CD8-positive, alpha-beta memory T cell (primary cell): ENCODE results near the gene RNF227. TPM values are rescaled to one million over a fixed set of nuclear protein-coding genes. Genes with fewer than 3 reads are reported as not detected.

ENCODE experiments used
- CTCF ChIA-PET: fragments of 350-600 bp; sonication (Branson Sonifier 250); formaldehyde crosslinking; loops from one replicate; lab custom pipeline; 2021; ENCODE audit warnings: antibody characterized with exemption; lab: Charles Lee
- POLR2A ChIA-PET: fragments of 350-600 bp; sonication (Branson Sonifier 250); formaldehyde crosslinking; loops from one replicate; lab custom pipeline; 2021; ENCODE audit warnings: antibody characterized with exemption; lab: Charles Lee
- DNase-seq, 5 donors: peaks; one replicate each; pipeline versions ENCODE4 v3.0.0 to v3.0.0-alpha.2; 2020 to 2022; ENCODE audit warnings: mixed read lengths in 1 of 5
- H3K27ac ChIP-seq: one replicate; pipeline ENCODE4 v1.7.0; 2013; ENCODE audit warnings: low read depth, mild to moderate bottlenecking, low read length, moderate library complexity
- H3K27me3 ChIP-seq: 2 replicates; pipeline ENCODE4 v1.7.0; 2013; ENCODE audit warnings: low read length, mild to moderate bottlenecking; ENCODE audit not compliant: insufficient read depth, poor library complexity, severe bottlenecking
- H3K36me3 ChIP-seq: 2 replicates; pipeline ENCODE4 v1.7.0; 2013; ENCODE audit warnings: mild to moderate bottlenecking, low read length, moderate library complexity; ENCODE audit not compliant: insufficient read depth
- H3K4me1 ChIP-seq: 2 replicates; pipeline ENCODE4 v1.7.0; 2013; ENCODE audit warnings: mild to moderate bottlenecking, low read length, moderate library complexity; ENCODE audit not compliant: insufficient read depth
- H3K4me3 ChIP-seq: 2 replicates; pipeline ENCODE4 v1.7.0; 2013; ENCODE audit warnings: mild to moderate bottlenecking, low read length
- H3K9me3 ChIP-seq: 2 replicates; pipeline ENCODE4 v1.7.0; 2013; ENCODE audit warnings: mild to moderate bottlenecking, low read length
- H3K27ac Mint-ChIP-seq, 8 donors: one replicate each; pipeline ENCODE4 v1.8.0; 2020 to 2021; ENCODE audit warnings: mixed read lengths in 8 of 8, mild to moderate bottlenecking in 6 of 8, inconsistent platforms in 3 of 8, moderate library complexity in 3 of 8
- H3K27me3 Mint-ChIP-seq, 2 donors: one replicate each; pipeline ENCODE4 v1.8.0; 2020 to 2021; ENCODE audit warnings: mixed read lengths in 2 of 2, mild to moderate bottlenecking in 1 of 2, moderate library complexity in 1 of 2
- H3K36me3 Mint-ChIP-seq, 3 donors: one replicate each; pipeline ENCODE4 v1.8.0; 2020 to 2021; ENCODE audit warnings: mixed read lengths in 3 of 3, inconsistent platforms in 1 of 3, mild to moderate bottlenecking in 1 of 3
- H3K4me1 Mint-ChIP-seq, 3 donors: one replicate each; pipeline ENCODE4 v1.8.0; 2020 to 2021; ENCODE audit warnings: mixed read lengths in 3 of 3, inconsistent platforms in 1 of 3, mild to moderate bottlenecking in 1 of 3
- H3K4me3 Mint-ChIP-seq, 7 donors: one replicate each; pipeline ENCODE4 v1.8.0; 2020 to 2021; ENCODE audit warnings: mixed read lengths in 7 of 7, mild to moderate bottlenecking in 6 of 7, moderate library complexity in 4 of 7, inconsistent platforms in 2 of 7
- H3K9me3 Mint-ChIP-seq, 5 donors: one replicate each; pipeline ENCODE4 v1.8.0; 2020 to 2022; ENCODE audit warnings: mixed read lengths in 5 of 5, mild to moderate bottlenecking in 3 of 5, moderate library complexity in 2 of 5, inconsistent platforms in 1 of 5
- polyA plus RNA-seq: library from polyadenylated mRNA; unstranded; fragments of 300-500 nt; fragmentation: Illumina TruSeq; gene quantifications from one replicate; pipeline ENCODE4 v1.2.3, GENCODE V29; 2021
- total RNA-seq, 2 experiments: library from RNA; stranded (reverse); gene quantifications; one replicate each; pipeline ENCODE4 v1.2.3, GENCODE V29; 2021

The RNF227 gene
- total and polyA plus RNA-seq, 3 experiments from 2014 or later = 3.3 to 4.8 (median 4.4) TPM

- Mint-ChIP-seq H3K4me1 (peaks cover 42 to 48% (median 46%) of the 10 kb centered on the region in 3 donors), H3K9me3 (no peaks in the 10 kb centered on the region), H3K36me3 (peaks cover 0 to 17% (median 1%) of the 10 kb centered on the region in 3 donors), H3K27me3 (peaks cover 0 to 2% of the 10 kb centered on the region in 2 donors), H3K27ac (peak within 1 kb of the TSS in 7 of 8 donors; percentile 74 to 99 (median 98)), H3K4me3 (peak within 1 kb of the TSS; percentile 88 to 99 (median 96))
- POLR2A ChIA-PET = interaction anchor here (0.7 kb wide), 1 partner anchor 76 kb away, joined by 6 read pairs; no protein-coding TSS in a partner anchor
- Histone ChIP-seq H3K4me3 (peak within 1 kb of the TSS; percentile 97), H3K27ac (no peak within 1 kb of the TSS), H3K4me1 (peaks cover 34% of the 10 kb centered on the region), H3K9me3 (no peaks in the 10 kb centered on the region), H3K27me3 (no peaks in the 10 kb centered on the region), H3K36me3 (peaks cover 5% of the 10 kb centered on the region)
- CTCF ChIA-PET = interaction anchor here (1.1 to 3.9 kb wide), 2 partner anchors 13 to 57 kb away, joined by 3 to 20 read pairs; partner anchors contain the start of gene RNF227
- DNase-seq = peak; percentile 35 to 68 (median 38)
These were observed 13.3 kb upstream of the RNF227 start, which contains the start of gene KCNAB3 for GRCh38 chr17:7929158-7930023. Gene KCNAB3, minus strand, starts transcription at chr17:7929856. Its CDS starts 421 bp downstream, at chr17:7929435.

GRCh38 chr17:7927596-7927995 lies 11.5 kb upstream of the RNF227 start:
- peak overlapping the region in 1 of 7 donors; percentile 53 for H3K4me3 Mint-ChIP-seq
- Histone ChIP-seq H3K27me3 (no peaks in the 10 kb centered on the region), H3K4me1 (peaks cover 28% of the 10 kb centered on the region), H3K4me3 (no peak overlapping the region), H3K36me3 (no peaks in the 10 kb centered on the region), H3K27ac (no peak overlapping the region), H3K9me3 (no peaks in the 10 kb centered on the region)
- POLR2A ChIA-PET = no interaction called here
- no peaks in the 10 kb centered on the region for H3K9me3 Mint-ChIP-seq
- H3K4me1 Mint-ChIP-seq = peaks cover 33 to 42% (median 35%) of the 10 kb centered on the region in 3 donors
- H3K36me3 Mint-ChIP-seq = peaks cover 0 to 16% (median 1%) of the 10 kb centered on the region in 3 donors
- CTCF ChIA-PET = interaction anchor here (1.3 kb wide), 2 partner anchors 14 to 17 kb away, joined by 3 read pairs; no protein-coding TSS in a partner anchor
- peak overlapping the region in 2 of 8 donors; percentile 4 to 72 for H3K27ac Mint-ChIP-seq
- no peak for DNase-seq
- peaks cover 0 to 2% of the 10 kb centered on the region in 2 donors for H3K27me3 Mint-ChIP-seq

GRCh38 chr17:7922845-7923628 lies 6.9 kb upstream of the RNF227 start:
- Mint-ChIP-seq H3K27me3 (no peaks in the 10 kb centered on the region), H3K4me3 (peak overlapping the region; percentile 82 to 88 (median 86)), H3K36me3 (peaks cover 0 to 4% (median 1%) of the 10 kb centered on the region in 3 donors), H3K9me3 (no peaks in the 10 kb centered on the region), H3K4me1 (peaks cover 15 to 22% (median 21%) of the 10 kb centered on the region in 3 donors), H3K27ac (peak overlapping the region; percentile 83 to 96 (median 92))
- Histone ChIP-seq H3K4me1 (peaks cover 14% of the 10 kb centered on the region), H3K27me3 (no peaks in the 10 kb centered on the region), H3K36me3 (no peaks in the 10 kb centered on the region), H3K27ac (peak overlapping the region; percentile 58), H3K4me3 (peak overlapping the region; percentile 77), H3K9me3 (no peaks in the 10 kb centered on the region)
- ChIA-PET CTCF (interaction anchor here (0.7 to 3.1 kb wide), 5 partner anchors 9 to 66 kb away, joined by 3 to 21 read pairs (median 4); partner anchors contain the start of genes CNTROB and TRAPPC1), POLR2A (interaction anchor here (0.6 kb wide), 1 partner anchor 885 kb away, joined by 3 read pairs; no protein-coding TSS in a partner anchor)
- DNase-seq = peak; percentile 75 to 87 (median 77)

GRCh38 chr17:7922269-7922844 lies 6.3 kb upstream of the RNF227 start:
- CTCF ChIA-PET = interaction anchor here (1.1 to 3.1 kb wide), 3 partner anchors 10 to 67 kb away, joined by 3 to 21 read pairs (median 9); partner anchors contain the start of genes CNTROB and TRAPPC1
- peak overlapping the region; percentile 77 for H3K4me3 ChIP-seq
- no peaks in the 10 kb centered on the region for H3K9me3 ChIP-seq
- Mint-ChIP-seq H3K36me3 (peaks cover 0 to 1% (median 1%) of the 10 kb centered on the region in 3 donors), H3K4me3 (peak overlapping the region; percentile 82 to 88 (median 86)), H3K27ac (peak overlapping the region; percentile 83 to 96 (median 92)), H3K9me3 (no peaks in the 10 kb centered on the region), H3K27me3 (no peaks in the 10 kb centered on the region), H3K4me1 (peaks cover 15 to 22% (median 19%) of the 10 kb centered on the region in 3 donors)
- H3K4me1 ChIP-seq = peaks cover 14% of the 10 kb centered on the region
- H3K27me3 ChIP-seq = no peaks in the 10 kb centered on the region
- POLR2A ChIA-PET = interaction anchor here (0.6 kb wide), 1 partner anchor 885 kb away, joined by 3 read pairs; no protein-coding TSS in a partner anchor
- no peak for DNase-seq
- H3K27ac ChIP-seq = peak overlapping the region; percentile 58
- H3K36me3 ChIP-seq = no peaks in the 10 kb centered on the region

GRCh38 chr17:7916808-7917207 lies 719 bp upstream of the RNF227 start:
- peaks cover 30 to 34% (median 30%) of the 10 kb centered on the region in 3 donors for H3K4me1 Mint-ChIP-seq
- peak in 1 of 5 donors; percentile 5 for DNase-seq
- peaks cover 30% of the 10 kb centered on the region for H3K4me1 ChIP-seq
- no peak overlapping the region for H3K27ac ChIP-seq
- H3K4me3 Mint-ChIP-seq = peak overlapping the region; percentile 76 to 95 (median 84)
- peak overlapping the region; percentile 59 to 98 (median 86) for H3K27ac Mint-ChIP-seq
- H3K9me3 Mint-ChIP-seq = no peaks in the 10 kb centered on the region
- no peaks in the 10 kb centered on the region for H3K27me3 Mint-ChIP-seq
- peak overlapping the region; percentile 75 for H3K4me3 ChIP-seq
- no peaks in the 10 kb centered on the region for H3K27me3 ChIP-seq
- H3K36me3 Mint-ChIP-seq = peaks cover 0 to 13% (median 0%) of the 10 kb centered on the region in 3 donors
- H3K36me3 ChIP-seq = peaks cover 5% of the 10 kb centered on the region
- CTCF ChIA-PET = interaction anchor here (0.9 to 10.3 kb wide), 10 partner anchors 14 to 202 kb away, joined by 3 to 180 read pairs (median 4); partner anchors contain the start of genes CNTROB, KCNAB3 and TRAPPC1
- H3K9me3 ChIP-seq = no peaks in the 10 kb centered on the region
- POLR2A ChIA-PET = interaction anchor here (1.6 kb wide), 1 partner anchor 16 kb away, joined by 15 read pairs; the partner anchor contains the start of genes CNTROB and TRAPPC1

- H3K4me3 Mint-ChIP-seq = peak overlapping the region; percentile 76 to 95 (median 84)
- peak overlapping the region; percentile 37 to 98 (median 86) for H3K27ac Mint-ChIP-seq
- no peaks in the 10 kb centered on the region for H3K27me3 Mint-ChIP-seq
- ChIA-PET CTCF (interaction anchor here (0.8 to 10.3 kb wide), 13 partner anchors 15 to 203 kb away, joined by 3 to 180 read pairs (median 4); partner anchors contain the start of genes CNTROB, KCNAB3 and TRAPPC1), POLR2A (interaction anchor here (0.6 to 1.6 kb wide), 9 partner anchors 8 to 1131 kb away, joined by 3 to 15 read pairs (median 4); partner anchors contain the start of genes CNTROB, NAA38 and TRAPPC1)
- peaks cover 27 to 29% (median 29%) of the 10 kb centered on the region in 3 donors for H3K4me1 Mint-ChIP-seq
- no peaks in the 10 kb centered on the region for H3K27me3 ChIP-seq
- no peak for DNase-seq
- H3K36me3 Mint-ChIP-seq = peaks cover 0 to 17% (median 0%) of the 10 kb centered on the region in 3 donors
- peaks cover 8% of the 10 kb centered on the region for H3K36me3 ChIP-seq
- no peaks in the 10 kb centered on the region for H3K9me3 Mint-ChIP-seq
- peak overlapping the region; percentile 75 for H3K4me3 ChIP-seq
- no peaks in the 10 kb centered on the region for H3K9me3 ChIP-seq
- H3K4me1 ChIP-seq = peaks cover 30% of the 10 kb centered on the region
- peak overlapping the region; percentile 38 for H3K27ac ChIP-seq
These were observed 245 bp upstream of the RNF227 start for GRCh38 chr17:7916385-7916682.
